IPS-18a (cell line): ENCODE data around the gene WTAP.

Experiments used
- H3K27ac ChIP-seq: one replicate; pipeline ENCODE4 v1.5.1; 2013; ENCODE audit warnings: low read length
- H3K27me3 ChIP-seq: one replicate; pipeline ENCODE4 v1.6.1; 2013; ENCODE audit warnings: mild to moderate bottlenecking, low read length; ENCODE audit not compliant: control insufficient read depth, insufficient read depth
- H3K36me3 ChIP-seq: one replicate; pipeline ENCODE4 v1.6.1; 2013; ENCODE audit warnings: low read depth, low read length; ENCODE audit not compliant: control insufficient read depth
- H3K4me1 ChIP-seq: one replicate; pipeline ENCODE4 v1.6.1; 2013; ENCODE audit warnings: low read depth, low read length; ENCODE audit not compliant: control insufficient read depth
- H3K4me3 ChIP-seq: one replicate; pipeline ENCODE4 v1.5.1; 2013; ENCODE audit warnings: low read length
- H3K9ac ChIP-seq: one replicate; pipeline ENCODE4 v1.6.1; 2013; ENCODE audit warnings: mild to moderate bottlenecking, low read length, moderate library complexity
- H3K9me3 ChIP-seq: one replicate; pipeline ENCODE4 v1.6.1; 2013; ENCODE audit warnings: low read depth, low read length; ENCODE audit not compliant: control insufficient read depth

WTAP gene

DNA sequence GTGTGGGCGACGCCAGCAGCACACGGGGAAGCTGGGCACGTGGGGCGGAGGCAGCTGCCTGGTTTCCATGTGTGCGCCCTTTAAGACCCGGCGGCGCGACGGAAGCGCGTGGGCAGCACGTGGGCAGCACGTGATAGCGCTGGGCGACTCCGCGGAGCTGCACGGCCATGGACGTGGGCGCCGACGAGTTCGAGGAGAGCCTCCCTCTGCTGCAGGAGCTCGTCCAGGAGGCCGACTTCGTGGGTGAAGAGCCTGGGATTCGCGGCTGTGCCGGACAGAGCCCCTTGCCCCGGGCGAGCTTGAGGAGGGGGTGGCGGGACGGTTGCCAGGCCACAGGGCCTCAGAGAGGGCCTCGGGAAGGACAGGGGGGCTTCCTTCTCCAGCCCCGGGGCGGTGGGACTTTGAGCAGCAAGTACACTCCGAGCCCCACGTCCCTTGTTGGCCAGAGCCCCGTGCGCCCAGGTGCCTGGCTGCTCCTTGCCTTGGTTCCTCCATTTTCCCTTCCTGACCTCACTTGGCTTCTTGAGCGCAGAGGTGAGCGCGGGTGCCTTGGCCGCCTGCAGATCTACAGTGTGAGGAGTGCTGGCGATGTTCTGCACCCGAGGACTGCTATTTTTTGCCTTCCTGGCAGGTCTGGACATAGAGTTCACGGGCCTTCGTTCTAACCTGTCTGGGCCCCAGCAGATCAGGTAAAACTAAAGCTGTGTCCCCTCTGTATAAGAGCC, 73.0 kb downstream of the WTAP start, which contains the start of gene PNLDC1:
Gene PNLDC1, plus strand, starts transcription at position 136 of the 725 bp plus-strand sequence. Its CDS starts 32 bp downstream, at position 168.
- no peak within 1 kb of the TSS for H3K9ac ChIP-seq
- no peaks in the 10 kb centered on the region for H3K9me3 ChIP-seq
- H3K4me3 ChIP-seq: no peak within 1 kb of the TSS
- no peak within 1 kb of the TSS for H3K27ac ChIP-seq
- H3K36me3 ChIP-seq: peaks cover 27% of the 10 kb centered on the region
- H3K27me3 ChIP-seq: no peaks in the 10 kb centered on the region
- no peaks in the 10 kb centered on the region for H3K4me1 ChIP-seq

GRCh38 chr6:159801935-159802334, 74.6 kb downstream of the WTAP start:
- H3K9ac ChIP-seq: no peak overlapping the region
- no peaks in the 10 kb centered on the region for H3K27me3 ChIP-seq
- no peaks in the 10 kb centered on the region for H3K4me1 ChIP-seq
- no peak overlapping the region for H3K27ac ChIP-seq
- no peaks in the 10 kb centered on the region for H3K9me3 ChIP-seq
- H3K36me3 ChIP-seq: peaks cover 18% of the 10 kb centered on the region
- no peak overlapping the region for H3K4me3 ChIP-seq

DNA sequence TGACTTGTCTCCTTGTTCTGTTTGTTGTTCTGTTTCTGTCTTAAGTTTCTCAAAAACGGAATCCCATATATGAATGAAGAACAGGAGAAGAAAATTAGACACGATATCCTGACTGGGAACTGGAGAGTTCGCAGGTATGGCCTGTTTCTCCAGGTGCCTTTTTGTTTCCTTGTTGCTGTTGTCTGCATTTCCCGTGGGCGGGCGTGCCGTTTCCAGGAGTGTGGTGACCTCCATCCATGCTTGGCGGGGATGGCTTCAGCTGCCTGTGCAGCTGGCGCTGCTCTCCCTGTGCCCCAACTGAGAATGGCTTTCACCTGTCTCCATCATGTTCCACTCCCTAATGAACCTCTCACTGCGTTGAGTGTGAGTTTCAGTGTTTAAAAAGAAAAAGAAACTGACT, 77.2 kb downstream of the WTAP start:
- no peak overlapping the region for H3K27ac ChIP-seq

GRCh38 chr6:159805440-159806020, 78.2 kb downstream of the WTAP start:
- Histone ChIP-seq H3K4me3 (no peak overlapping the region), H3K9ac (no peak overlapping the region), H3K27ac (no peak overlapping the region), H3K4me1 (no peaks in the 10 kb centered on the region), H3K36me3 (no peaks in the 10 kb centered on the region), H3K9me3 (no peaks in the 10 kb centered on the region), H3K27me3 (no peaks in the 10 kb centered on the region)

More for the DNA sequence above, 77.2 kb downstream of the WTAP start:
- H3K27me3 ChIP-seq: no peaks in the 10 kb centered on the region
- no peak overlapping the region for H3K4me3 ChIP-seq
- H3K9me3 ChIP-seq: no peaks in the 10 kb centered on the region
- H3K36me3 ChIP-seq: no peaks in the 10 kb centered on the region
- no peak overlapping the region for H3K9ac ChIP-seq
- no peaks in the 10 kb centered on the region for H3K4me1 ChIP-seq
